ENCODE data around the gene S100A12. TPM values are rescaled to one million over a fixed set of nuclear protein-coding genes. Genes with fewer than 3 reads are reported as not detected.

Gene S100A12
- polyA plus RNA-seq, 1 of the 3 experiments (the other 2 are of a cell fraction) = not detected

DNA sequence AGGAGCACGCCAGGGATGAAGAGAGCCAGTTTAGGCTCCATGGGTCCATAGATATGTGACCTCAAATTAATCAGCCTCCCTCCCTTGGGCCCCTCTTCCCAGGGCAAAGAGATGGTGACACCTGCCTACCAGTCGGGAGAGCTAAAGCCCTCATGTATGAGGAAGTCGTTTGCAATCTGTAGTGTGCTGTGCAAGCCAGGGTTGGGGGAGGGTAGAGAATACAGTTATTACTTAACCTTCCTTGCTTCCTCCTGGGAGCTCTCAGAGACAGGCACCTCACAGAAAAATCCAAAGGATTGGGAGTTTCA is 30.7 kb downstream of the S100A12 start:
- Histone ChIP-seq H3K4me3 (ENCODE audit: low read depth in 2 of 2, low read length in 1 of 2) (no peak overlapping the region), H3K9me3 (no peaks in the 10 kb centered on the region), H2AFZ (ENCODE audit: low read depth) (no peak overlapping the region), H3K79me2 (ENCODE audit: insufficient read depth) (no peaks in the 10 kb centered on the region), H3K36me3 (replicated peaks in 1 of 2; ENCODE audit: control insufficient read depth in 1 of 2, insufficient read depth in 2 of 2, low read length in 1 of 2) (no peaks in the 10 kb centered on the region), H3K27ac (ENCODE audit: low read depth in 2 of 2, low read length in 1 of 2) (no peak overlapping the region), H3K9ac (no peak overlapping the region), H3F3A (replicated peaks; ENCODE audit: insufficient read depth) (no peaks in the 10 kb centered on the region), H3K9me2 (no peaks in the 10 kb centered on the region), H3K4me2 (no peak overlapping the region), H4K20me1 (ENCODE audit: insufficient read depth) (no peaks in the 10 kb centered on the region), H3K27me3 (ENCODE audit: insufficient read depth) (peaks cover 47% of the 10 kb centered on the region; the same call in 1 of the 2 replicates), H3K4me1 (ENCODE audit: control insufficient read depth in 1 of 2, insufficient read depth in 2 of 2, low read depth in 1 of 2, low read length in 1 of 2) (no peaks in the 10 kb centered on the region)
- POLR2A ChIA-PET = no interaction called here
- TF ChIP-seq MEF2A (IDR thresholded peaks at IDR 0.05; ENCODE audit: borderline replicate concordance, low read depth) (no peak), YY1 (IDR thresholded peaks at IDR 0.05; ENCODE audit: low read depth) (no peak), SIN3A (IDR thresholded peaks at IDR 0.05; ENCODE audit: borderline replicate concordance, low read depth, low read length) (no peak), TAF1 (IDR thresholded peaks at IDR 0.05; ENCODE audit: borderline replicate concordance, low read depth, low read length) (no peak), POLR2AphosphoS5 (IDR thresholded peaks at IDR 0.05; ENCODE audit: low read depth, low read length) (no peak), FOXM1 (IDR thresholded peaks at IDR 0.05; ENCODE audit: low read depth) (no peak), EZH2phosphoT487 (IDR thresholded peaks at IDR 0.05; ENCODE audit: borderline replicate concordance, low read depth) (no peak), SMC3 (IDR thresholded peaks at IDR 0.05; ENCODE audit: low read depth, low read length) (no peak)
- TF ChIP-seq, protein P1, sequence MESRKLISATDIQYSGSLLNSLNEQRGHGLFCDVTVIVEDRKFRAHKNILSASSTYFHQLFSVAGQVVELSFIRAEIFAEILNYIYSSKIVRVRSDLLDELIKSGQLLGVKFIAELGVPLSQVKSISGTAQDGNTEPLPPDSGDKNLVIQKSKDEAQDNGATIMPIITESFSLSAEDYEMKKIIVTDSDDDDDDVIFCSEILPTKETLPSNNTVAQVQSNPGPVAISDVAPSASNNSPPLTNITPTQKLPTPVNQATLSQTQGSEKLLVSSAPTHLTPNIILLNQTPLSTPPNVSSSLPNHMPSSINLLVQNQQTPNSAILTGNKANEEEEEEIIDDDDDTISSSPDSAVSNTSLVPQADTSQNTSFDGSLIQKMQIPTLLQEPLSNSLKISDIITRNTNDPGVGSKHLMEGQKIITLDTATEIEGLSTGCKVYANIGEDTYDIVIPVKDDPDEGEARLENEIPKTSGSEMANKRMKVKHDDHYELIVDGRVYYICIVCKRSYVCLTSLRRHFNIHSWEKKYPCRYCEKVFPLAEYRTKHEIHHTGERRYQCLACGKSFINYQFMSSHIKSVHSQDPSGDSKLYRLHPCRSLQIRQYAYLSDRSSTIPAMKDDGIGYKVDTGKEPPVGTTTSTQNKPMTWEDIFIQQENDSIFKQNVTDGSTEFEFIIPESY (IDR thresholded peaks at IDR 0.05; ENCODE audit: borderline replicate concordance, low read depth) = no peak
- TF ChIP-seq, protein P2, sequence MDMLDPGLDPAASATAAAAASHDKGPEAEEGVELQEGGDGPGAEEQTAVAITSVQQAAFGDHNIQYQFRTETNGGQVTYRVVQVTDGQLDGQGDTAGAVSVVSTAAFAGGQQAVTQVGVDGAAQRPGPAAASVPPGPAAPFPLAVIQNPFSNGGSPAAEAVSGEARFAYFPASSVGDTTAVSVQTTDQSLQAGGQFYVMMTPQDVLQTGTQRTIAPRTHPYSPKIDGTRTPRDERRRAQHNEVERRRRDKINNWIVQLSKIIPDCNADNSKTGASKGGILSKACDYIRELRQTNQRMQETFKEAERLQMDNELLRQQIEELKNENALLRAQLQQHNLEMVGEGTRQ (IDR thresholded peaks at IDR 0.05; ENCODE audit: borderline replicate concordance, low read depth, low read length) = no peak
- TF ChIP-seq, protein P3, sequence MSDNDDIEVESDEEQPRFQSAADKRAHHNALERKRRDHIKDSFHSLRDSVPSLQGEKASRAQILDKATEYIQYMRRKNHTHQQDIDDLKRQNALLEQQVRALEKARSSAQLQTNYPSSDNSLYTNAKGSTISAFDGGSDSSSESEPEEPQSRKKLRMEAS (IDR thresholded peaks at IDR 0.05; ENCODE audit: low read depth) = no peak
- TF ChIP-seq, protein P4, sequence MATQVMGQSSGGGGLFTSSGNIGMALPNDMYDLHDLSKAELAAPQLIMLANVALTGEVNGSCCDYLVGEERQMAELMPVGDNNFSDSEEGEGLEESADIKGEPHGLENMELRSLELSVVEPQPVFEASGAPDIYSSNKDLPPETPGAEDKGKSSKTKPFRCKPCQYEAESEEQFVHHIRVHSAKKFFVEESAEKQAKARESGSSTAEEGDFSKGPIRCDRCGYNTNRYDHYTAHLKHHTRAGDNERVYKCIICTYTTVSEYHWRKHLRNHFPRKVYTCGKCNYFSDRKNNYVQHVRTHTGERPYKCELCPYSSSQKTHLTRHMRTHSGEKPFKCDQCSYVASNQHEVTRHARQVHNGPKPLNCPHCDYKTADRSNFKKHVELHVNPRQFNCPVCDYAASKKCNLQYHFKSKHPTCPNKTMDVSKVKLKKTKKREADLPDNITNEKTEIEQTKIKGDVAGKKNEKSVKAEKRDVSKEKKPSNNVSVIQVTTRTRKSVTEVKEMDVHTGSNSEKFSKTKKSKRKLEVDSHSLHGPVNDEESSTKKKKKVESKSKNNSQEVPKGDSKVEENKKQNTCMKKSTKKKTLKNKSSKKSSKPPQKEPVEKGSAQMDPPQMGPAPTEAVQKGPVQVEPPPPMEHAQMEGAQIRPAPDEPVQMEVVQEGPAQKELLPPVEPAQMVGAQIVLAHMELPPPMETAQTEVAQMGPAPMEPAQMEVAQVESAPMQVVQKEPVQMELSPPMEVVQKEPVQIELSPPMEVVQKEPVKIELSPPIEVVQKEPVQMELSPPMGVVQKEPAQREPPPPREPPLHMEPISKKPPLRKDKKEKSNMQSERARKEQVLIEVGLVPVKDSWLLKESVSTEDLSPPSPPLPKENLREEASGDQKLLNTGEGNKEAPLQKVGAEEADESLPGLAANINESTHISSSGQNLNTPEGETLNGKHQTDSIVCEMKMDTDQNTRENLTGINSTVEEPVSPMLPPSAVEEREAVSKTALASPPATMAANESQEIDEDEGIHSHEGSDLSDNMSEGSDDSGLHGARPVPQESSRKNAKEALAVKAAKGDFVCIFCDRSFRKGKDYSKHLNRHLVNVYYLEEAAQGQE (IDR thresholded peaks at IDR 0.05; ENCODE audit: low read depth, low read length) = no peak
- CTCF ChIA-PET = no interaction called here
- DNase-seq = no peak
- WGBS (ENCODE audit: low lambda C conversion rate) = 0% methylated on average over 3 of the region's 3 CpGs

Measured in SK-N-SH (cell line).